Measurements from ENCODE around the gene PTPRN2.

- TF ChIP-seq CTCF (IDR thresholded peaks at IDR 0.05 in 2 of 3, conservative IDR thresholded peaks at IDR 0.05 in 1 of 3; ENCODE audit: insufficient read depth in 2 of 3, low read depth in 1 of 3, low read length in 3 of 3), result no peak
- TF ChIP-seq FOXK1 (CRISPR knock-in tag; IDR thresholded peaks at IDR 0.05; ENCODE audit: borderline replicate concordance), result no peak
- TF ChIP-seq, protein P1, sequence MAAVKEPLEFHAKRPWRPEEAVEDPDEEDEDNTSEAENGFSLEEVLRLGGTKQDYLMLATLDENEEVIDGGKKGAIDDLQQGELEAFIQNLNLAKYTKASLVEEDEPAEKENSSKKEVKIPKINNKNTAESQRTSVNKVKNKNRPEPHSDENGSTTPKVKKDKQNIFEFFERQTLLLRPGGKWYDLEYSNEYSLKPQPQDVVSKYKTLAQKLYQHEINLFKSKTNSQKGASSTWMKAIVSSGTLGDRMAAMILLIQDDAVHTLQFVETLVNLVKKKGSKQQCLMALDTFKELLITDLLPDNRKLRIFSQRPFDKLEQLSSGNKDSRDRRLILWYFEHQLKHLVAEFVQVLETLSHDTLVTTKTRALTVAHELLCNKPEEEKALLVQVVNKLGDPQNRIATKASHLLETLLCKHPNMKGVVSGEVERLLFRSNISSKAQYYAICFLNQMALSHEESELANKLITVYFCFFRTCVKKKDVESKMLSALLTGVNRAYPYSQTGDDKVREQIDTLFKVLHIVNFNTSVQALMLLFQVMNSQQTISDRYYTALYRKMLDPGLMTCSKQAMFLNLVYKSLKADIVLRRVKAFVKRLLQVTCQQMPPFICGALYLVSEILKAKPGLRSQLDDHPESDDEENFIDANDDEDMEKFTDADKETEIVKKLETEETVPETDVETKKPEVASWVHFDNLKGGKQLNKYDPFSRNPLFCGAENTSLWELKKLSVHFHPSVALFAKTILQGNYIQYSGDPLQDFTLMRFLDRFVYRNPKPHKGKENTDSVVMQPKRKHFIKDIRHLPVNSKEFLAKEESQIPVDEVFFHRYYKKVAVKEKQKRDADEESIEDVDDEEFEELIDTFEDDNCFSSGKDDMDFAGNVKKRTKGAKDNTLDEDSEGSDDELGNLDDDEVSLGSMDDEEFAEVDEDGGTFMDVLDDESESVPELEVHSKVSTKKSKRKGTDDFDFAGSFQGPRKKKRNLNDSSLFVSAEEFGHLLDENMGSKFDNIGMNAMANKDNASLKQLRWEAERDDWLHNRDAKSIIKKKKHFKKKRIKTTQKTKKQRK (IDR thresholded peaks at IDR 0.05; ENCODE audit: borderline replicate concordance, low read depth, low read length), result no peak
- TF ChIP-seq CHD7 (IDR thresholded peaks at IDR 0.05; ENCODE audit: low read depth, low read length), result no peak
- no peak for TF ChIP-seq POLR3A (IDR thresholded peaks at IDR 0.05; ENCODE audit: borderline replicate concordance, extremely low read depth, insufficient read depth, insufficient read length)
- no peak for TF ChIP-seq TBL1XR1 (IDR thresholded peaks at IDR 0.05; ENCODE audit: low read length in 2 of 2)
- no peak for TF ChIP-seq EHMT2 (IDR thresholded peaks at IDR 0.05)
Observed at GRCh38 chr7:157861551-157861950, 726.1 kb downstream of the PTPRN2 start.
